Hindlimb muscle (tissue), 1 donor: ENCODE results near the gene MRPL23. TPM values are rescaled to one million over a fixed set of nuclear protein-coding genes. Genes with fewer than 3 reads are reported as not detected.
A peak's percentile ranks its signal among the peaks of the same experiment; 100 is the strongest.

Experiments used
- DNase-seq: peaks from one replicate; pipeline ENCODE4 v3.0.0-alpha.2; 2013
- polyA plus RNA-seq: library from polyadenylated mRNA; unstranded; fragments of 120-200 nt; gene quantifications from one replicate; pipeline ENCODE4 v1.2.1, GENCODE V29; 2013; ENCODE audit not compliant: insufficient read length

MRPL23 gene
- polyA plus RNA-seq, 1 donor, result 86.9 TPM

DNA sequence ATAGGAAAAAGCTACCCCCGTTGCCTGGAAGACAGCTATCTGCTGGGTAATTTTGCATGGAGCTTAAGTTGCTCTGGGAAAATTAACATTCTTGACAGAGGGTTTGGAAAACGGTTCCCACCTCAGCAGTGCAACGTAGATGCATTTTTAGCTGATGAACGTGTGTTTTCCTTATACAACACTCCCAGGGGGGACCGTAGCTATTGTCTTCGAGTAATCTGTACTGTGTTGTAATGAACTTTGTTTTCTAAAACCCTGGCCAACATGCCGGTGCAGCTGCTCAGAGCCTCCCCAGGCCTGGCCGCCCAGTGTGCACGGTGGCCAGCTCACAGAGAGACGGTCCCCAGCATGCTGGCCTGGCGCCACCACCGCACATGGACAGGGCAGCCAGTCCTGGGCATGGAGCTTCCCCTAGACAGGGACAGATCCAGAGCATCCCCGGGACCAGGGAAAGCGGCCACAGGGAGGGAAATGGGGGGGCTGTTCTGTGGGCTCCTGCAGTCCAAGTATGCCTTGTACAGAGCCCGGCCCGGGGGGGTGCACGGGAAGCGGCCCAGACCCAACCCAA lies 25.5 kb upstream of the MRPL23 start:
- DNase-seq, result peak; percentile 94

DNA sequence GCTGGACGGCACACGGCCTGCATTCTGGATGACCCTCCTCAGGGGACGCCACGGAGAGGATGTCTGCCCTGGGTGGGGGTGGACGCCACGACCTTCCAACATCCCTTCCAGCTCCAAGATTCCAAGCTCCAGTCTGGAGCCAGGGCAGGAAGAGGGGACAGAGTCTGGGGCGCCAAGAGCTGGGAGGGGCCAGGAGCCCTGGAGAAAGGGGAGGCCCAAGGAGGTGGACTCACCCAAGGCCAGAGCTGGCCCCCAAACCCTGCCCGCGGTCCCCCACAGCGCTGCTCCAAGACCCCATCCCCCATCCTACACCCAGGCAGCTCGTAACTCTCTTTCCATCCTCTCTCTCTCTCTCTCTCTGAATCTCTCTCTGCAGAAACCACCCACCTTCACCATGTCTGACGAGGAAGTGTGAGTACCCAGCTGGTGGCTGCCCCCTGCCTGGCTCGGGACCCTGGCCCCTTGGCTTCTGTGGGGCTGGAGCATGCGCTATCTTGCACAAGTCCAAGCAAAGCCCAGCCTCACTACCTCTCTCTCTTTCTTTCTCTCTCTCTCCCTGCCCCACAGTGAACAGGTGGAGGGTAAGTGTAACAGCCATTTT lies 24.6 kb upstream of the MRPL23 start:
- peak; percentile 79 for DNase-seq

DNA sequence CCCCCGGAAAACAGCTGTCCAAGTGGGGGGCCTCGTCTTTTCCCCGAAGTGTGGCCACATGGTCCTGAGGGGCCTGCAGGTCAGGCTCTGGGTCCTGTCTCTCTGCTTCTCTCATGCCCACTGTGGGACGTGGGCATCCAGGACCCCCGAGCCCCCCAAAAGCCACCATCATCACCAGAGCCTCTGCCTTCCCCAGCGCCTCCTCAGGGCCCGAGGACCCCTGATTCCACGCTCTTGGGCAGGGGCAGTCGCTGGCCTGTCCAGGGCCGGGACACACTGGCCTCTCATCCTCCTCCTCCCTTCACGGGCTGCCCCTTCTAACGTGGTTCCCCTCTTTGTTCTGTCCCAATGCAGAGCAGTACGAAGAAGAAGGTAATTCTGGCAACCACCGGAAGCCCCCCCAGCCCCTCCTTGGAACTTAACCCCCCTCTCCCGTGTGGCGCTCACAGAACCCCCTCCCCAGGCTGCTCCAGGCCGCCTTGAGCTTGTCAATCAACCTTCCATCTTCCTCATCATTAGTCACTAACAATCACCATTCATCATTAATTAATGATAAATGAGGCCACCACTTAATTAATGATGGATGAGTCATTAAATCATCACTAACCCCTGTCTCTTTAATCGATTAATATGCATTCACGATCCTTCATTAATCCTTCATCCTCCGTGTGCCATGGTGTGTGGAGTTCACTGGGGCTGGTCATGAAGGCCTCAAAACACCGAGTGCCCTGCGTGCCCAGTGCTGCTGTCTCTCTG lies 23.8 kb upstream of the MRPL23 start:
- DNase-seq, result no peak

DNA sequence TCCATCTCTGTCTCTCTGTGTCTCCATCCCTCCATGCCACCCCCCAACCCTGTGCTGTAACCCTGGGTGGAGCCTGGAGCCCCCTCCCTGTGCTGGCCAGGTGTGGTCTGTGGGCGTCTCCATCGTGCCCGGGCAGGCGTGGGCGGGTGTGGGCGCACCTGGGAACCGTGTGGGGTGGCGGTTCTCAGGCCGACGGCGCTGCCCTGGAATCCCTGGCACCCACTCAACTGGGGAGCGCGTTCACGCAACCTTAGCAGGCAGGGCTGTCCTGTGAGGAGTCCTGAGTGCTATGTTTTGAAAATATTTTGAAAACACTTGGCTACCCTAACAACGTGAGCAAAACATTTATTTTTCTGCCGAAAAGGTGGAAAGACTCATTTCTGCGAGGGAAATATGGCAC lies 23.0 kb upstream of the MRPL23 start:
- DNase-seq, result no peak

DNA sequence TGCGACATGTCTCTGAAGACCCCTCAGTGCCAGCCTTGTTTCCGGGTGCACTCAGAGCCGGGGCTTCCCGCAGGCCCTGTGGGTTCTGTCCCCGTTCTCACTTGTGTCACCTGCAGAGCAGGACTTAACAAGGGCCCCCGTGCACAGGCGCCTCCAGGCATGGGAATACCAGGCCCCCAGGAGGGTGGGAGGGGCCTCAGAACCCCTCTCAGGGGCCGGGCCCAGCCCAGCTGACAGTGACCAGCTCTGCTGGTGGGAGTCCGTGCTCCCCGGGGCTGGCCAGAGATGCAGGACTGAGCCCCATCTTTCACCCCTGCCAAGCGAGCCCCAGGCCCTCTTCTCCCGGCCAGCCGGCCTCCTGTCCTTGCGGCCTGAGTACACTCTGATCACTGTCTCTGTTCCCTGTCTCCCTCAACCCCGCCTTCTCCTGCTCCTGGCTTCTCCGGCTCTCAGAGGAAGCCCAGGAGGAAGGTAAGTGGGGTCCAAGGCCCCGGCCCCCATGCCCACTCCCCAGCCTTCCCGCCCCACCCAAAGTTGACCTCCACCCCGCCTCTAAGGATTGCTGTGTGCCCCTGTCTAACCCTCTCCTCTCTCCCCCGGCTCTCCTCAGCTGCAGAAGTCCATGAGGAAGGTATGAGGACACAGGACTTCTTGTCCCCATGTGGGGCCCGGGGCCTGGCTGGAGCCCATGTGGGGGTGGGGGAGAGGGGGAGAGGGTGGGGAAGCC lies 22.3 kb upstream of the MRPL23 start:
- no peak for DNase-seq

DNA sequence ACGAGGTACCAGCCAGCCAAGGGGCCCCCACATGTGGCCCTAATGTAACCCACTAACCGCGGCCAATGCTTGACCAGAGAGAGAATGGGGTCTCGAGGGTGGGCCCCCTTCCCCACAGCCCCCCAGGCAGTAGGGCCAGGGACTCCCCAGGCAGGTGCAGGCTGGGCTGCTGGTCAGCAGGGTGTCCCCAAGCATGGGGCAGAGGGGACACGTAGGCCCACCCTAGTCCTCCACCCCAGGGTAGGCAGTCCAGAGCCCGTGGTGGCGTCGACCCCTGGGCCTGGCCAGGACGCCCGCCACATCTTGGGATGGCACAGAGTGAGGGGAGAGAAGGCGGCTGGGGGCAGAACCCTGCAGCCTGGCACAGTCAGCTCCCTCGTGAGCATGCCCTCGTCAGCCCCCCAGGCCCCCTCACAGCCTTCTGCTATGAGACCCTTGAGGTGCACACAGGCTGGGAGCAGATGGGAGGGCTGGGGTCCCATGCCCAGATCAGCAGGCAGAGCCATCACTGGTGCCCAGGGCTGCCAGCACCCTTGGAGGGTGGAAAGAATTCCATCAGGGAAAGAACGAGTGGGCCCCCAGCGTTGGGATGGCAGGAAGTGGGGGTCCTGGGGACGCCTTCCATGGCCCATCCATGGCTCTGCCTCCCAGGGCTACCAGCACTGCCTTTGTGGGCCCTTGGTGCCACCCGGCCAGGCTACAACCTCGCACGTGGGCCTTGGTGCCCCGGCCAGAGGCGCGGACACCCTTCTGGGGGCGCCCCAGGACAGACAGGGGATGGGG lies 21.6 kb upstream of the MRPL23 start:
- DNase-seq, result no peak

DNA sequence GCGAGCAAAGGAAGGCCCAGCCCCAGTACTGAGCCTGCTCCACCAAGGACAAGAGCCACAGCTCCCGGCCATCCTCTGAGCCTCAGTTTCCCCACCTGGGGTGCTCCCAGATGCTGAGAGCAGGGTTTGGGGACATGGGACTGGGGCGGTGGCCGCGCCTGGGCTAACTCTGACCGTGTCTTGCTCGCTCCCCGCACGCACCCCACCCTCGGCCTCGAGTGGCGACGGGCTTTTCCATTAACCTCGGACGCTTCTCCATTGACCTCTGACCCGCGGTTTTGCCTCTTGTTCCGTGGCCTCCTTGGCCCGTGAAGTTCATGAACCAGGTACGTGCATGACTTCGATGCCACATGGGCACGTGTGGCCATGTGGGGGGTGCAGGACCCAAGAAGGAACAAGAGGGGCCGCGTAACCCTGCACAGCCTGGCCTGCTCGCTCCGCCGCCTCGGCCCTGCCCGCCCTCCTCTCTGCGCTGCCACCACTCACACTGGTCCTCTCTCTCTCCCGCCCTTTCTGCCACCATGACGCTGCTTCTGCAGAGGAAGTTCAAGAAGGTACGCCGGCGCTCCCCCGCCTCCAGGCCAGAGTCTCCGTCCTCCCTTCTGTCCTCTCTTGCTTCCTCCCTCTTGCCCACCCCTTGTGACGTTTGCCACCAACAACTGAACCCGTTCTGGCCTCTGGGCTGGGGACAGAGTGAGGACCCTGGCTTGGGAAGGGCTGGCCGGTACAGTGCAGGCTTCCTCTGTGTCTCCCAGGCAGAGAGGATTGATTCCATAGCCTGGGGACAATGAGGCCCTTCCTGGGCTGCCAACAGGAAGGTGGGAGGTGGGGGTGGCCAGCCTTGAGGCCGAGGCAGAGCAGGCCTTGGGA lies 20.7 kb upstream of the MRPL23 start:
- DNase-seq, result no peak

DNA sequence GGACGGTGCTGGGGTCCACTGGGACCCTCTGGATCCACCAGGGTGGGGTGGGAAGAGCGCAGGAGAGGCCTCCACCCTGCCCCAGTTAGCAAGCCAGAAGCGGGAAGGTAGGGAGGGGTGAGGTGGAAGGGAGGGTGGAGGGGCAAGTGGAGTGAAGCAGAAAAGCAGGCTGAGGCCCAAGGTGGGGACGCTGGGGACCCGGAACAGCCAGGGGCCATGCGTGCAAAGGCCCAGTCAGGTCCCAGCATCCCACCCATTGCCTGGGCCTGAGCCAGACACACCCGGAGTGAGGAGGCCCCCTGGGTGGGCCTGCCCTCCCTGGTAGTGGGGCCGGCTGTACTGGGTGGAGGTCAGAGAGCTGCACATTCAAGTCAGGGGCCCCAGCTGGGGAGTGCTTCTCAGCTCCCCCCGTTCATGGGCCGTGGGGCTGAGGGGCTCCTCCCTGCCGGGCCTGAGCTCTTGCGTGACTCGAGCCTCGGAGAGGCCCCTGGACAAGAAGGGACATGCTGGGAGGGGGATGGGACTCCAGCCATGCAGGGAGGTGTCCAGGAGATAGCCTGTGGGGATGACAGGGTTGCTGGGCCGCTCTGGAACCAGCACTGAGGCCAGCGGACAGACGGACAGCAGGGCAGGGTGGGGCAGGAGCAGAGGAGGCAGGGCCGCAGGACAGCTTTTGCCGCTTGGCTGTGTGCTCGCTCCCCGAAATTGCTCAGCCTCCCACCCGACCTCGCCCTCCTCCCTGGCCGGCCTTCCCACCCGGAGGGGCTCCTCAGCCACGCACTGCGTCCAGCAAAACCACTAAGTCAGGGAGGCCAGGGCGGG lies 19.9 kb upstream of the MRPL23 start:
- DNase-seq, result peak; percentile 75

DNA sequence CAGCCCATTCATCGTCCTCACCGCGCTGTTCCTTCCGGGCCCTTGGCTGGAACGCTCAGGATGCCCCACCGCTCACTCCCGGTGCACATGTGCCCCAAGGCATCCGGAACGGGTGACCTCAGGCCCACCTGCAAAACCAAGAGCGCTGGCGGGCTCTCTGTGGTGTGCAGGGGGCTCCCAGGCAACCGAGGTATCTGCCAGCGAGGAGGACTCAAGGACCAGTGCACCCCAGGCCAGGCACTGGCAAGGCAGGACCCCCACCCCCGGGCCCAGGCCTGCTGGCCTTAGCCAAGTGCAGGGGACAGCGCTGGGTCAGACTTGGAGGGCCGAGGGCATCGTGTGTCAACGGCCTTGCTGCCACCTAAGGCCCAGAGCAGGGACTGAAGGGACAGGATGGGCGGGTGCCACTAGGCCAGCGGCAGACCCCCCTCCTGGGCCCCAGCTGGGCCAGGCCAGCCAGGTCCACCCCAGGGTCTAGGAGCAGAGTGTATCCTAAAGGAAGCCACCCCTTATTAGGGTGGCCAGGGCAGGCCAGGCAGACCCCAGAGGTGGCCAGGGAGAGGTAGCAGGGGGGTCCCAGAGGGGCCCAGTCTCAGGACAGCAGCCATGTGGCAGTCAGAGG lies 19.2 kb upstream of the MRPL23 start:
- no peak for DNase-seq

DNA sequence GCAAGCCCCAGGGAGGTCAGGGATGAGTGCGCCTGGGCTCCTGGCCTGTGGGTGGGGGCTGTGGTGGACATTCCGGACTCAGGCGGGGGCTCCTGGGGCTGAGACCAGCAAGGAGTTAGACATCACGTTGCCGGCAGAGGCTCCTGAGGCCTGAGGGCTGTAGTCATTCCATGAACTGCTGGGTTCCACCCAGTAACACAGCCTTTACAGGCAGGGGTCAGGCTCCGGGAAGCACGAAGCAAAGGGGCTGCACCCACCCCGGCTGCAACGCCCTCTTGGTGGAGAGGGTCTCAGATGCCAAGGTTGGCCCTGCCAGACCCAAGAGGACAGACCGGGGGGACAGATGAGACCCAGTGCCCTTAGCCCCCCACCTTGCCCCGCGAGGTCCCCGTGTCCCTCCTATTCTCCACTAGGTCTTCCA lies 18.7 kb upstream of the MRPL23 start:
- no peak for DNase-seq

DNA sequence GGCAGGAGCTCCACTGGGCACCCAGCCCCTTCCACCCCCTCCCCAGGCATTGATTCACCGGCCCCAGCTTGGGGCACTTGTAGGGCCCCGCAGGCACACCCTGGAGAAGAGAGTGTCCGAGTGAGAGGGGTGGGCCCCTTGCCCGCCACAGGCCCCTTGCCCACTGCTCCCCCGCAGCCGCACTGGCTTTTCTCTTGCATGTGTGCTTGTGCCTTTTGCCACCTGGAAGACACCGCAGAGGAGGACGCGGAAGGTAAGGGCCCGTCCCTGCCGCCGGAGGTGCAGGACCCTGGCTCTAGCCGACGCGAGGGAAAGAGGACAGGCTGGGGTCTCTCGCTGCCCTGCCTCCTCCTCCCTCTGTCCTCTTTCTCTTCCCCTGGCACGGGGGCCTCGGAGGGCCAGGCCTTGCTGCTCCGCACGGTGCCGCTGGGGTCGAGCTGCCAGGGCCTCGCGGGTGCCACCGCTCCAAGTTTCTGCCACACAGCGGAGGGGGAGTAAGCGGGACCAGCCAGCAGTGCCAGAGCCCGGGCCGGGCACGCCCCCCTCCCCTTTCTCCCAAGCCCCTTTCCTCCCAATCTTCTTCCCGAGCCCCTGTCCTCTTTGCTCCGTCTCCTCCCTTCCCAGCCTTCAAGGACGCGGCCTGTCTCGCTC lies 18.1 kb upstream of the MRPL23 start:
- no peak for DNase-seq

DNA sequence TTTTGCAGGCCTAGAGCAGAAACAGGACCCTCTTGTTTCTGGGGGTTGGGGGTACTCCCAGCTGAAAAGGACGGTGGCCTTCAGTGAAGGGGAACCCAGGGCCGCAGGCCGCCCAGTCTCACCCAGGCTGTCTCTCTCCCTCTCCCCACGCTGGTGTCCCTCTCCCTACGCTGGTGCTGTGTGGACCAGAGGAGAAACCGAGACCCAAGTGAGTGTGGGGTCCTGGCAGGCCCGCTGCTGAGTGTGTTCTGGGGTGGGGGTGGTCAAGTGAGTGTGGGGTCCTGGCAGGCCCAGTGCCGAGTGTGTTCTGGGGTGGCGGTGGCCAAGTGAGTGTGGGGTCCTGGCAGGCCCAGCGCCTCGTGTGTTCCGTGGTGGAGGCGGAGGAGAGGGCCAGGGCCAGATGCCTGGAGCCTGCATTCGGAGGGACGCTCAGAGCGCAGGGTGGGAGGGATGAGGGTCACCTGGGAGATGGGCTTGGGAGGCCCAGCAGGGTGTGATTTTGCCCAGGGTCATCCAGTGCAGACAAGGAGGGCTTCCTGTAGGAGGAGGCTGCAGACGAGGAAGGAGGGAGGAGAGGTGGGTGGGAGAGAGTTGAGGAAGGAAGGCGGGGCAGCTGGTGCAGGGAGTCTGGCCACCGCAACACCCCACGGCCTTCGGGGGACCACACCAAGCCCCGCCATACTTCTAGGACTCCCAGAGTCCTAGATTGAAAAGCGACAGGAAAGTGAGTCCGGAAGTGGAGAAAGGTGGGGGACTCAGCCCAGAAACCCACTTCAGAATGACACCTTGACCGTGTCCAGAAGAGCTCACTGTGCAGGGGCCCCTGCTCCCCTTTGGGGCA lies 17.3 kb upstream of the MRPL23 start:
- no peak for DNase-seq

DNA sequence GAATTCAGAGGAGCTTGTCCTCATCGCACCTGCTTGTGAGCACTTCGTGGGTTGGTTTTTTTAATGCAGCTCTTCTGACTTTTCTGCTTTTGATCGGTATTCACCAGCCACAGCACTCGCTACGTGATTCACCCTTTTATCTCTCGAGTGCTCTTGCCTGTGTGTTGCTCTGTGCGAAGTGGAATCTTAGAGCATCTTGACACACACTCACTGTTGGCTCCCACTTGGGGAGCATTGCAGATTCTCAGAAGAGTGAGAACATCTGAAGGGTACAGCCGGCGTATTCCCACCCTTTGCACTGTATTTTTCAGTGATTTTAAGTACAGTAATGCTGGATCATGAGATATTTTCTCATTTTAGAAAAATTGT lies 16.7 kb upstream of the MRPL23 start:
- DNase-seq, result no peak

DNA sequence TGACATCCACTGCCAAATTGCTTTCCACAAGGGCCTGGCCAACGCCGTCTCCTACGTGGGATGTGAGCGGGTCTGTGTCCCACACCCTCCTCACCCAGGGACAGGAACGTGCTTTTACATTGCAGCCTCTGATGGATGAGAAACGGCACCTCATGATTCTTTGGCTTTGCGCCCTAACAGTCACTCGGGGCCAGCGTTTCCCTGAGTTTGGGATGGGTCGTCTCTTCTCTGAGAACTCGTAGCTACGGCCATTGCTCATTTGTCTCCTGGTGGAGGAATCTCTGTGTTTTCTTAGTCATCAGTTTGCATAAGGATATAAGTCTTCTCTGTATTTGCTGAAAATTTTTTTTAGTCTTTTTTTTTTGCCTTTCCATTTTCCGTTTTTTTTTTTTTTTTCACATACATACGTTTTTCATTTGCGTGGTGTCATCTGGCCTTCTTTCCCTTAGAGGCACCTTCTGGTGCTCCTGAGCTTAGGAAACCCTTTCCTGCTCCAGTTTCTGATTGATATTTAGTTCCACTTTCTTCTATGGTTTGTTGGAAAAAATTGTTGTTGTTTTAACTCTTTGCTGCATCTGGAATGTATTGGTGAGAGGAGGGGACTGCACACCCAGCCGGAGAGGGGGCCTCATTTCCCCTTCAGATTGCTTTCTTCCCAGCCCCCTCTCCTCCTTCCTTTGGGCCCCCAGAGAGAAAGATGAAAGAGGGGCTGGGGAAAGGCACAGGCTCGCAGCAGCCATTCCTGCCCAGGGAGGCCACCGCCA lies 15.6 kb upstream of the MRPL23 start:
- peak; percentile 80 for DNase-seq

DNA sequence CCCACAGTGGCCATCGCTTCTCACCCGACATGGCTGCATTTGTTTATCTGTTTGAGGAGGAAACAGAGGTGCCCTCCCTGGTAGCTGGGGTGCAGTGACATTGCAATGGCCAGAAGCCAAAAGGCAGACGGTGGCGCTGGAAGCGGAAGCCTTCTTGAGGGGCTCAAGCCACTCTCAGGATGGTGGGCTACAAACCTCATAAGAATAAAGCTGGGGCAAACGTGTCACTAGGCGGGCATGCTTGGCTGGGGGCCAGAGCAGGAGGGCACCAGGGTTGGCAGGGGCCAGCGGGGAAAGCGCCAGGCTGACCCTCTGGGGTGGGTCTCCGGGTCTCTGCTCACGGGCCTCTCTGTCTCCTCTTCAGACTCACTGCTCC lies 15.0 kb upstream of the MRPL23 start:
- DNase-seq, result no peak

DNA sequence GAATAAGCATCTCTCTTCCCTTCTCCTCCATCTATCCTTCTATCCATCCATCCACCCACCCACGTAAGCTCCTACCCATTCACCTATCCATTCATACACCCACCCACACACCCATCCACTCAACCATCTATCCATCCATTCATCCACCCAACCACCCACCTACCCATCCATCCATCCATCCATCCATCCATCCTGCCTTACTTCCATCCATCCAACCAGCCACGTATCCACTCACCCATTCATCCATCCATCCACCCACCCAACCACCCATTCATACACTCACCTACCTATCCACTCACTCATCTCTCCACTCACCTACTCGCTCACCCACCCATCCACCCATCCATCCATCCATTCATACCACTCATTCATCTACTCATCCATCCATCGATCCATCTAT lies 14.5 kb upstream of the MRPL23 start:
- DNase-seq, result no peak

DNA sequence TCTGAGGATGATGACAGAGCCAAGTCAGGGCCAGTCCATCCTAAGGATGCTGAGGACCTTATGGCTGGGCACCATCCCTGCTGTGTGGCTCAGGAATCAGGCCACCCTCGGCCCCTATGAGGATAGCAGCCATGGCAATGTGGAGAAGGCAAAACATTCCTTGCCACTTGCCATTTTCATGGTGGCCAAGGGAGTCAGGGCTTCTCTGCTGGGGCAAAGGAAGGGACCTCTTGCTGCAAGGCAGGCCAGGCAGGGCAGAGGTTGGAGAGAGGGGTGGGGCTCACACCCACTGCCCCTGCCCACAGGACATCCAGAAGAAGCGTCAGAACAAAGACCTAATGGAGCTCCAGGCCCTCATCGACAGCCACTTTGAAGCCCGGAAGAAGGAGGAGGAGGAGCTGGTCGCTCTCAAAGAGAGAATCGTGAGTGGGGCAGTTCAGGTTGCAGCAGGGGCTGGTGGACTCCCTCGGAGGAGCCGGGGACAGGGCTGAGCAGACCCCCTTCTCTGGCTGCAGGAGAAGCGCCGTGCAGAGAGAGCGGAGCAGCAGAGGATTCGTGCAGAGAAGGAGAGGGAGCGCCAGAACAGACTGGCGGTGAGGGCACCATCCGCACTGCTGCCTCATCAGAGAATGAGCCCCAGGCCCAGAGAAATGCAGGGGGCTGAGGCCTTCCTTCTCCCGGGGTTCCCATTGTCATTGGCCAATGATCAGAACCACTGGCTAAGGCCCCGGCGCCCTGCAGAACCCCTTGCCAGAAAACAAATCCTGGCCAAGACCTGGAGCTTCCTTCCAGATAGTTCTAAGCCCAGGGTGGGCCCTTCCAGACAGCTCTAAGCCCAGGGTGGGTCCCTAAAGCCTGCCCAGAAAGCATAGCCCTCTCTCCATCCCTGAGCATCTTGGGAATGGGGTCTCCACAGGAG lies 13.5 kb upstream of the MRPL23 start:
- no peak for DNase-seq
